Mucosa of rectum (tissue), 2 donors: Measurements from ENCODE around the gene SUMO2.
A peak's percentile ranks its signal among the peaks of the same experiment; 100 is the strongest.
"Not testable (repeated sequence)": the region's sequence is repeated elsewhere in the genome, so short reads cannot be mapped to it uniquely, and the experiment has no call there.

Experiments
- H3K27ac ChIP-seq, 2 donors: one replicate each; pipeline ENCODE4 v1.7.0; 2013; ENCODE audit warnings: inconsistent platforms in 2 of 2, low read depth in 2 of 2, low read length in 2 of 2
- H3K27me3 ChIP-seq, 2 donors: one replicate each; pipeline ENCODE4 v1.7.0; 2013; ENCODE audit warnings: low read length in 2 of 2; ENCODE audit not compliant: control insufficient read depth in 2 of 2, insufficient read depth in 2 of 2
- H3K36me3 ChIP-seq, 2 donors: one replicate each; pipeline ENCODE4 v1.7.0; 2013; ENCODE audit warnings: low read length in 2 of 2; ENCODE audit not compliant: control insufficient read depth in 2 of 2, insufficient read depth in 2 of 2
- H3K4me1 ChIP-seq, 2 donors: one replicate each; pipeline ENCODE4 v1.7.0; 2013; ENCODE audit warnings: low read length in 2 of 2, mild to moderate bottlenecking in 1 of 2; ENCODE audit not compliant: control insufficient read depth in 2 of 2, insufficient read depth in 2 of 2
- H3K4me3 ChIP-seq, 2 donors: one replicate each; pipeline ENCODE4 v1.7.0; 2013; ENCODE audit warnings: low read length in 2 of 2
- H3K9ac ChIP-seq, 2 donors: one replicate each; pipeline ENCODE4 v1.7.0; 2013; ENCODE audit warnings: low read length in 2 of 2, low read depth in 1 of 2, mild to moderate bottlenecking in 1 of 2
- H3K9me3 ChIP-seq, 2 donors: one replicate each; pipeline ENCODE4 v1.7.0; 2013; ENCODE audit warnings: low read length in 2 of 2; ENCODE audit not compliant: control insufficient read depth in 2 of 2
- donor health status: healthy.
- donor health status: Normal muscosa, but diverticular disease.

The SUMO2 gene

GRCh38 chr17:75151930-75152329 lies 30.8 kb downstream of the SUMO2 start:
- no peaks in the 10 kb centered on the region for H3K9me3 ChIP-seq
- H3K4me1 ChIP-seq: peaks cover 18 to 24% of the 10 kb centered on the region in 2 donors
- no peaks in the 10 kb centered on the region for H3K27me3 ChIP-seq
- H3K4me3 ChIP-seq: no peak overlapping the region
- H3K27ac ChIP-seq: no peak overlapping the region
- no peak overlapping the region for H3K9ac ChIP-seq
- peaks cover 5 to 14% of the 10 kb centered on the region in 2 donors for H3K36me3 ChIP-seq

- Histone ChIP-seq H3K4me3 (no peak overlapping the region), H3K36me3 (peaks cover 32 to 43% of the 10 kb centered on the region in 2 donors), H3K9me3 (no peaks in the 10 kb centered on the region), H3K27ac (peak overlapping the region; percentile 76 to 83), H3K4me1 (peaks cover 11 to 15% of the 10 kb centered on the region in 2 donors), H3K9ac (peak overlapping the region in 1 of 2 donors; percentile 33), H3K27me3 (no peaks in the 10 kb centered on the region)
Measured at GRCh38 chr17:75147878-75148546, 34.7 kb downstream of the SUMO2 start.

GRCh38 chr17:75146592-75146991 lies 36.2 kb downstream of the SUMO2 start:
- Histone ChIP-seq H3K27me3 (no peaks in the 10 kb centered on the region), H3K27ac (no peak overlapping the region), H3K4me1 (peaks cover 6 to 11% of the 10 kb centered on the region in 2 donors), H3K4me3 (no peak overlapping the region), H3K9me3 (no peaks in the 10 kb centered on the region), H3K36me3 (peaks cover 38 to 48% of the 10 kb centered on the region in 2 donors), H3K9ac (no peak overlapping the region)

GRCh38 chr17:75144816-75145512 lies 37.8 kb downstream of the SUMO2 start:
- H3K27me3 ChIP-seq: no peaks in the 10 kb centered on the region
- H3K9ac ChIP-seq: no peak overlapping the region
- H3K36me3 ChIP-seq: peaks cover 45 to 50% of the 10 kb centered on the region in 2 donors
- peaks cover 6 to 11% of the 10 kb centered on the region in 2 donors for H3K4me1 ChIP-seq
- no peak overlapping the region for H3K27ac ChIP-seq
- no peaks in the 10 kb centered on the region for H3K9me3 ChIP-seq
- H3K4me3 ChIP-seq: no peak overlapping the region

- Histone ChIP-seq H3K27ac (no peak overlapping the region), H3K4me1 (peaks cover 0 to under 1% of the 10 kb centered on the region in 2 donors), H3K4me3 (no peak overlapping the region), H3K9ac (no peak overlapping the region), H3K9me3 (no peaks in the 10 kb centered on the region), H3K36me3 (peaks cover 41 to 47% of the 10 kb centered on the region in 2 donors), H3K27me3 (no peaks in the 10 kb centered on the region)
Measured at GRCh38 chr17:75142236-75142971, 40.4 kb downstream of the SUMO2 start.

GRCh38 chr17:75138519-75138918 lies 44.2 kb downstream of the SUMO2 start:
- no peaks in the 10 kb centered on the region for H3K4me1 ChIP-seq
- H3K9me3 ChIP-seq: no peaks in the 10 kb centered on the region
- H3K4me3 ChIP-seq: no peak overlapping the region
- peaks cover 12 to 19% of the 10 kb centered on the region in 2 donors for H3K36me3 ChIP-seq
- no peaks in the 10 kb centered on the region for H3K27me3 ChIP-seq
- H3K9ac ChIP-seq: no peak overlapping the region
- H3K27ac ChIP-seq: no peak overlapping the region

- H3K4me3 ChIP-seq, H3K27me3 ChIP-seq, H3K9me3 ChIP-seq, H3K4me1 ChIP-seq, H3K9ac ChIP-seq, H3K27ac ChIP-seq: not testable (repeated sequence)
- peaks cover 12 to 19% of the 10 kb centered on the region in 2 donors for H3K36me3 ChIP-seq
Measured at GRCh38 chr17:75137762-75138161, 45.0 kb downstream of the SUMO2 start.

GRCh38 chr17:75135946-75136345 lies 46.8 kb downstream of the SUMO2 start:
- no peak overlapping the region for H3K27ac ChIP-seq
- no peaks in the 10 kb centered on the region for H3K9me3 ChIP-seq

GRCh38 chr17:75135452-75135851 lies 47.3 kb downstream of the SUMO2 start:
- H3K9ac ChIP-seq: no peak overlapping the region
- no peaks in the 10 kb centered on the region for H3K27me3 ChIP-seq
- H3K36me3 ChIP-seq: peaks cover 4 to 8% of the 10 kb centered on the region in 2 donors
- H3K4me3 ChIP-seq: no peak overlapping the region
- H3K4me1 ChIP-seq: peaks cover 2 to 5% of the 10 kb centered on the region in 2 donors
- H3K9me3 ChIP-seq: no peaks in the 10 kb centered on the region
- no peak overlapping the region for H3K27ac ChIP-seq

More at GRCh38 chr17:75135946-75136345, 46.8 kb downstream of the SUMO2 start:
- no peaks in the 10 kb centered on the region for H3K27me3 ChIP-seq
- no peak overlapping the region for H3K9ac ChIP-seq
- H3K4me3 ChIP-seq: no peak overlapping the region
- peaks cover 0 to 3% of the 10 kb centered on the region in 2 donors for H3K4me1 ChIP-seq
- H3K36me3 ChIP-seq: peaks cover 6 to 12% of the 10 kb centered on the region in 2 donors
